Measurements from ENCODE around the gene CNPY1. TPM values are rescaled to one million over a fixed set of nuclear protein-coding genes. Genes with fewer than 3 reads are reported as not detected.

CNPY1 gene
- total and polyA plus RNA-seq, 2 donors (not counting 1 experiment from before 2014, with no cell fraction given), result not detected

- H3K4me1 ChIP-seq (ENCODE audit: control insufficient read depth, extremely low read depth, insufficient read depth, low read length), result no peaks in the 10 kb centered on the region
- no peak overlapping the region for H3K9ac ChIP-seq (ENCODE audit: insufficient read depth, low read length)
- H3K4me2 ChIP-seq (ENCODE audit: extremely low read depth, insufficient read depth, low read length), result no peak overlapping the region
- no peak for DNase-seq (ENCODE audit: low read depth in 2 of 2)
- H3K9me3 ChIP-seq (ENCODE audit: control insufficient read depth, insufficient read depth, low read depth, low read length), result no peaks in the 10 kb centered on the region
- H3K27ac ChIP-seq (ENCODE audit: insufficient read depth, low read length), result no peak overlapping the region
- no peaks in the 10 kb centered on the region for H4K20me1 ChIP-seq (ENCODE audit: control insufficient read depth, extremely low read depth, insufficient read depth, low read length)
- no peak overlapping the region for H3K4me3 ChIP-seq (replicated peaks in 1 of 4; ENCODE audit: control extremely low read depth in 1 of 4, insufficient read depth in 1 of 4, low read depth in 3 of 4, low read length in 4 of 4)
- TF ChIP-seq CTCF (conservative IDR thresholded peaks at IDR 0.05 in 1 of 2, IDR thresholded peaks at IDR 0.05 in 1 of 2; ENCODE audit: low read depth in 1 of 2, low read length in 2 of 2), result no peak
- TF ChIP-seq EZH2 (IDR thresholded peaks at IDR 0.05; ENCODE audit: low read length, missing control alignments), result no peak
- no peak overlapping the region for H2AFZ ChIP-seq (ENCODE audit: low read length)
- no peaks in the 10 kb centered on the region for H3K79me2 ChIP-seq (ENCODE audit: control insufficient read depth, insufficient read depth, low read length)
- H3K27me3 ChIP-seq (ENCODE audit: control insufficient read depth, insufficient read depth, low read length), result peaks cover 82% of the 10 kb centered on the region
- H3K36me3 ChIP-seq (ENCODE audit: control insufficient read depth, insufficient read depth, low read length), result no peaks in the 10 kb centered on the region
Observed at GRCh38 chr7:155461631-155462030, 84.7 kb downstream of the CNPY1 start.

GRCh38 chr7:155460926-155461613, 85.3 kb downstream of the CNPY1 start:
- H3K27ac ChIP-seq (ENCODE audit: insufficient read depth, low read length), result no peak overlapping the region
- no peak for DNase-seq (ENCODE audit: low read depth in 2 of 2)
- H3K27me3 ChIP-seq (ENCODE audit: control insufficient read depth, insufficient read depth, low read length), result peaks cover 82% of the 10 kb centered on the region
- no peak overlapping the region for H3K9ac ChIP-seq (ENCODE audit: insufficient read depth, low read length)
- TF ChIP-seq CTCF (conservative IDR thresholded peaks at IDR 0.05 in 1 of 2, IDR thresholded peaks at IDR 0.05 in 1 of 2; ENCODE audit: low read depth in 1 of 2, low read length in 2 of 2) (no peak), EZH2 (IDR thresholded peaks at IDR 0.05; ENCODE audit: low read length, missing control alignments) (peak; percentile 7)
- H3K4me3 ChIP-seq (replicated peaks in 1 of 4; ENCODE audit: control extremely low read depth in 1 of 4, insufficient read depth in 1 of 4, low read depth in 3 of 4, low read length in 4 of 4), result no peak overlapping the region
- H2AFZ ChIP-seq (ENCODE audit: low read length), result no peak overlapping the region
- no peaks in the 10 kb centered on the region for H3K79me2 ChIP-seq (ENCODE audit: control insufficient read depth, insufficient read depth, low read length)
- no peaks in the 10 kb centered on the region for H3K36me3 ChIP-seq (ENCODE audit: control insufficient read depth, insufficient read depth, low read length)
- no peaks in the 10 kb centered on the region for H3K4me1 ChIP-seq (ENCODE audit: control insufficient read depth, extremely low read depth, insufficient read depth, low read length)
- H3K4me2 ChIP-seq (ENCODE audit: extremely low read depth, insufficient read depth, low read length), result no peak overlapping the region
- no peaks in the 10 kb centered on the region for H4K20me1 ChIP-seq (ENCODE audit: control insufficient read depth, extremely low read depth, insufficient read depth, low read length)
- H3K9me3 ChIP-seq (ENCODE audit: control insufficient read depth, insufficient read depth, low read depth, low read length), result no peaks in the 10 kb centered on the region

GRCh38 chr7:155459700-155460461, 86.5 kb downstream of the CNPY1 start:
- peaks cover 82% of the 10 kb centered on the region for H3K27me3 ChIP-seq (ENCODE audit: control insufficient read depth, insufficient read depth, low read length)
- no peaks in the 10 kb centered on the region for H3K4me1 ChIP-seq (ENCODE audit: control insufficient read depth, extremely low read depth, insufficient read depth, low read length)
- no peak for DNase-seq (ENCODE audit: low read depth in 2 of 2)
- H3K4me3 ChIP-seq (replicated peaks in 1 of 4; ENCODE audit: control extremely low read depth in 1 of 4, insufficient read depth in 1 of 4, low read depth in 3 of 4, low read length in 4 of 4), result no peak overlapping the region
- no peak overlapping the region for H3K27ac ChIP-seq (ENCODE audit: insufficient read depth, low read length)
- no peak overlapping the region for H3K4me2 ChIP-seq (ENCODE audit: extremely low read depth, insufficient read depth, low read length)
- no peak overlapping the region for H2AFZ ChIP-seq (ENCODE audit: low read length)
- TF ChIP-seq CTCF (conservative IDR thresholded peaks at IDR 0.05 in 1 of 2, IDR thresholded peaks at IDR 0.05 in 1 of 2; ENCODE audit: low read depth in 1 of 2, low read length in 2 of 2) (no peak), EZH2 (IDR thresholded peaks at IDR 0.05; ENCODE audit: low read length, missing control alignments) (no peak)
- H3K36me3 ChIP-seq (ENCODE audit: control insufficient read depth, insufficient read depth, low read length), result no peaks in the 10 kb centered on the region
- no peaks in the 10 kb centered on the region for H3K79me2 ChIP-seq (ENCODE audit: control insufficient read depth, insufficient read depth, low read length)
- no peak overlapping the region for H3K9ac ChIP-seq (ENCODE audit: insufficient read depth, low read length)
- H3K9me3 ChIP-seq (ENCODE audit: control insufficient read depth, insufficient read depth, low read depth, low read length), result no peaks in the 10 kb centered on the region
- no peaks in the 10 kb centered on the region for H4K20me1 ChIP-seq (ENCODE audit: control insufficient read depth, extremely low read depth, insufficient read depth, low read length)

Data from fibroblast of lung (primary cell).